Measurements from ENCODE around the gene PSMG3. TPM values are rescaled to one million over a fixed set of nuclear protein-coding genes. Genes with fewer than 3 reads are reported as not detected.
"Not testable (repeated sequence)": the region's sequence is repeated elsewhere in the genome, so short reads cannot be mapped to it uniquely, and the experiment has no call there.

Gene PSMG3
- total RNA-seq, 1 donor from 2014 or later = 11.8 TPM

DNA sequence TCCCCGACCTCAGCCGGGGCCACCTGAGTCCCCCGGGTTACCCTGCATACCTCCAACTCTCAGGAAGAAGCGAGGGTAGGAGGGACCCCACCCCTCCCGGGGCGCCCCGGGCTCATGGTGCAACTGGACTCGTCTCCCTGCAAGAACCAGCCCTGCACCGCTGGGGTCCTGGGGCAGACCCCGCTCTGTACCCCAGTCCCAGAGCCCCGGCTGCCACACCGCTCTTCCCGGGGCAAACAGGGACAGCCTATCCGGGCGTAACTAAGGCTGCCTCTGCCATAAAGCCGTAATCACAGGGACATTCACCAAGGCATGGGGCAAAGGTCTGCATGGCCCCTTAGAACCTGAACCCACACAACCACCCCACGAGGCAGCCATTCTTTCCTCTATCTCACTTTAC lies 46.0 kb downstream of the PSMG3 start:
- ATAC-seq = no peak
- intact Hi-C loops (cut with micrococcal nuclease) = no loop called here
- no peak for DNase-seq

DNA sequence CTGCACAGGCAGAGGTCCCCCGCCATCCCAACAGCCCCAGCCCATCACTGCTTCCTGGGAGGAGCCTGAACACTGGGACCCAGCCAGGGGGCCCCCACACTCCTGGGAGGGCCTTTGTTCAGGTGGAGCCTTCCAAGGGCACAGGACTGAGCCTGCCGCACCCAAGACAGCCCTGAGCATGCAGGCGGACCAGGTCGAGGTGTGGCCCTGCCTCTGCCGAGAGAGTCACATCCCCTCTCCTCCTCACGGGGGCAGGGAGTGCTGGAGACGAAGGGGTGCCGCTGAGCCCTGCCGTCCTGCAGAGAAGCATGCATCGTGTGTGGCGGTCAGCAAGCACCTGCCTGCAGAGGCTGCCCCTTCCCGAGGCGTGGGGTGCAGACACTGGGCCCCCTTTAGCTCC lies 46.6 kb downstream of the PSMG3 start:
- intact Hi-C loops (cut with micrococcal nuclease) = no loop called here
- ATAC-seq (no peak), DNase-seq (no peak)

DNA sequence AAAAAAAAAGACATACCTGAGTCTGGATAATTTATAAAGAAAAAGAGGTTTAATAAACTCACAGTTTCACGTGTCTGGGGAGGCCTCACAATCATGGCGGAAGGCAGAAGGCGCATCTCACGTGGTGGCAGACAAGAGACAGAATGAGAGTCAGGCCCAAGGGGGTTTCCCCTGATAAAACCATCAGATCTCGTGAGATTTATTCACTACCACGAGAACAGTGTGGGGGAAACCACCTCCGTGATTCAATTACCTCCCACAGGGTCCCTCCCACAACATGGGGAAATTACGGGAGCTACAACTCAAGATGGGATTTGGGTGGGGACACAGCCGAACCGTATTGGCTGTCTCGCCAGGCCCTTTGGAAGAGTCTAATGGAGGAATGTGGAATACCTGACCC lies 48.4 kb downstream of the PSMG3 start:
- intact Hi-C loops (cut with micrococcal nuclease) = no loop called here
- ATAC-seq (no peak), DNase-seq (no peak)

GRCh38 chr7:1520539-1521234 lies 49.1 kb downstream of the PSMG3 start:
- intact Hi-C loops (cut with micrococcal nuclease) = no loop called here
- DNase-seq = no peak
- ATAC-seq = no peak

DNA sequence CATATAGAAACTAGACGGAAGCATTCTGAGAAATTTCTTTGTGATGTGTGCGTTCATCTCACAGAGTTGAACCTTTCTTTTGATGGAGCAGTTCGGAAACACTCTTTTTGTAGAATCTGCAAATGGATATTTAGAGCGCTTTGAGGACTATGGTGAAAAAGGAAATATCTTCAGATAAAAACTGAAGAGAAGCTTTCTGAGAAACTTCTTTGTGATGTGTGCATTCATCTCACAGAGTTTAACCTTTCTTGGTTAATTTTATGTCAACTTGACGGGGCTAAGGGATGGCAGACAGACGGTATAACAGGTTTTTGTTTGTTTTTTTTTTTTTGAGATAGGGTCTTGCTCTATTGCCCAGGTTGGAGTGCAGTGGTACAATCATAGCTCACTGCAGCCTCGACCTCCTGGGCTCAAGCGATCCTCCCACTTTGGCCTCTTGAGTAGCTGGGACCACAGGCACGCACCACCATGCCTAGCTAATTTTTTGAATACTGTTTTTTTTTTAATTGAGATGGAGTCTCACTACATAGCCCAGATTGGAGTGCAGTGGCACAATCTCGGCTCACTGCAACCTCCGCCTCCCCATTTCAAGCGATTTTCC lies 50.4 kb downstream of the PSMG3 start:
- intact Hi-C loops (cut with micrococcal nuclease); ATAC-seq; DNase-seq: not testable (repeated sequence)

Other genes with a start within 250 kb of the PSMG3 start
- 9.4 TPM for gene MICALL2, start 110.6 kb downstream of the PSMG3 start, total RNA-seq
- gene INTS1, start 65.6 kb downstream of the PSMG3 start, total RNA-seq = 32.0 TPM
- gene MAFK, start 39.3 kb downstream of the PSMG3 start, total RNA-seq = 47.2 TPM
- gene TMEM184A, start 13.8 kb downstream of the PSMG3 start, total RNA-seq = 0.22 TPM
- 12.0 TPM for gene ELFN1, start 100.2 kb upstream of the PSMG3 start, total RNA-seq

All from left ventricle myocardium superior (tissue), 1 donor.